ENCODE results near the gene EML4.
"Not testable (repeated sequence)": the region's sequence is repeated elsewhere in the genome, so short reads cannot be mapped to it uniquely, and the experiment has no call there.

DNA sequence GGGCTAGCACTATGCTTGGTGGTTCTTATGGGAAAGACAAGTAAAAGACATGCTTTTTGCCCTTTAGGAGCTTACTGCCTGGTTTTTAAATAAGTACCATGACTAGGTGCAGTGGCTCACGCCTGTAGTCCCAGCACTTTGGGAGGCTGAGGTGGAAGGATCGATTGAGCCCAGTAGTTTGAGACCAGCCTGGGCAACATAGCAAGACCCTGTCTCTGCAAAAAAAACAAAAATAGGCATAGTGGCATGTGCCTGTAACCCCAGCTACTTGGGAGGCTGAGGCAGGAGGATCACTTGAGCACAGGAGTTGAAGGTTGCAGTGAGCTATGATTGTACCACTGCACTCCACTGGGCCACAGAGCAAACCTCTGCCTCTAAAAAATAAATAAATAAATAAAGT lies 4.3 kb downstream of the EML4 start:
- TF ChIP-seq MXI1 (IDR thresholded peaks at IDR 0.05; ENCODE audit: low read depth, low read length); RCOR1 (IDR thresholded peaks at IDR 0.05; ENCODE audit: low read length); POLR2AphosphoS5 (IDR thresholded peaks at IDR 0.05; ENCODE audit: low read depth, low read length): not testable (repeated sequence)
- TF ChIP-seq, protein P1, sequence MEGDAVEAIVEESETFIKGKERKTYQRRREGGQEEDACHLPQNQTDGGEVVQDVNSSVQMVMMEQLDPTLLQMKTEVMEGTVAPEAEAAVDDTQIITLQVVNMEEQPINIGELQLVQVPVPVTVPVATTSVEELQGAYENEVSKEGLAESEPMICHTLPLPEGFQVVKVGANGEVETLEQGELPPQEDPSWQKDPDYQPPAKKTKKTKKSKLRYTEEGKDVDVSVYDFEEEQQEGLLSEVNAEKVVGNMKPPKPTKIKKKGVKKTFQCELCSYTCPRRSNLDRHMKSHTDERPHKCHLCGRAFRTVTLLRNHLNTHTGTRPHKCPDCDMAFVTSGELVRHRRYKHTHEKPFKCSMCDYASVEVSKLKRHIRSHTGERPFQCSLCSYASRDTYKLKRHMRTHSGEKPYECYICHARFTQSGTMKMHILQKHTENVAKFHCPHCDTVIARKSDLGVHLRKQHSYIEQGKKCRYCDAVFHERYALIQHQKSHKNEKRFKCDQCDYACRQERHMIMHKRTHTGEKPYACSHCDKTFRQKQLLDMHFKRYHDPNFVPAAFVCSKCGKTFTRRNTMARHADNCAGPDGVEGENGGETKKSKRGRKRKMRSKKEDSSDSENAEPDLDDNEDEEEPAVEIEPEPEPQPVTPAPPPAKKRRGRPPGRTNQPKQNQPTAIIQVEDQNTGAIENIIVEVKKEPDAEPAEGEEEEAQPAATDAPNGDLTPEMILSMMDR (IDR thresholded peaks at IDR 0.05): not testable (repeated sequence)
- TF ChIP-seq, protein P2, sequence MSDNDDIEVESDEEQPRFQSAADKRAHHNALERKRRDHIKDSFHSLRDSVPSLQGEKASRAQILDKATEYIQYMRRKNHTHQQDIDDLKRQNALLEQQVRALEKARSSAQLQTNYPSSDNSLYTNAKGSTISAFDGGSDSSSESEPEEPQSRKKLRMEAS (IDR thresholded peaks at IDR 0.05; ENCODE audit: low read depth): not testable (repeated sequence)

Measured in SK-N-SH (cell line).